Smooth muscle cell (in vitro differentiated cells): ENCODE results near the gene PRDM5. TPM values are rescaled to one million over a fixed set of nuclear protein-coding genes. Genes with fewer than 3 reads are reported as not detected.

Source experiments
- DNase-seq: peaks from one replicate; lab custom pipeline; 2025; ENCODE audit not compliant: unreplicated experiment; lab: John Stamatoyannopoulos, UW
- H2AFZ ChIP-seq: fragments of 200-600 bp; sonication (generic); 2 replicates; pipeline ENCODE4 v1.6.0; 2016; ENCODE audit warnings: antibody characterized with exemption, low read depth, mild to moderate bottlenecking
- H3F3A ChIP-seq: fragments of 200-600 bp; sonication (generic); 2 replicates; pipeline ENCODE4 v1.6.0; 2017; ENCODE audit warnings: antibody characterized with exemption, low read depth
- H3K27ac ChIP-seq: fragments of 200-600 bp; sonication (generic); 2 replicates; pipeline ENCODE4 v1.5.1; 2016; ENCODE audit warnings: low read depth, mild to moderate bottlenecking
- H3K27me3 ChIP-seq: fragments of 200-600 bp; sonication (generic); 2 replicates; pipeline ENCODE4 v1.6.1; 2016; ENCODE audit warnings: low read depth, mild to moderate bottlenecking
- H3K36me3 ChIP-seq: fragments of 200-600 bp; sonication (generic); 2 replicates; pipeline ENCODE4 v1.5.1; 2016; ENCODE audit warnings: low read depth
- H3K4me1 ChIP-seq: fragments of 200-600 bp; sonication (generic); 2 replicates; pipeline ENCODE4 v1.5.1; 2016; ENCODE audit warnings: low read depth
- H3K4me2 ChIP-seq: fragments of 200-600 bp; sonication (generic); 2 replicates; pipeline ENCODE4 v1.6.0; 2016; ENCODE audit warnings: mild to moderate bottlenecking
- H3K4me3 ChIP-seq: fragments of 200-600 bp; sonication (generic); 2 replicates; pipeline ENCODE4 v1.5.1; 2016; ENCODE audit warnings: mild to moderate bottlenecking
- H3K79me2 ChIP-seq: fragments of 200-600 bp; sonication (generic); 2 replicates; pipeline ENCODE4 v1.6.0; 2016; ENCODE audit warnings: low read depth, mild to moderate bottlenecking
- H3K9ac ChIP-seq: fragments of 200-600 bp; sonication (generic); 2 replicates; pipeline ENCODE4 v1.6.0; 2016; ENCODE audit warnings: low read depth
- H3K9me3 ChIP-seq: fragments of 200-600 bp; sonication (generic); replicated peaks from 2 replicates; pipeline ENCODE4 v1.5.1; 2016; ENCODE audit warnings: low read depth
- H4K20me1 ChIP-seq: fragments of 200-600 bp; sonication (generic); 2 replicates; pipeline ENCODE4 v1.6.0; 2016; ENCODE audit warnings: low read depth
- WGBS: methylation state at CpG from one replicate; pipeline ENCODE4 v1.1.7; 2016; ENCODE audit warnings: low lambda C conversion rate; 5-methylcytosine and 5-hydroxymethylcytosine counted together
- polyA plus RNA-seq: library from polyadenylated mRNA; unstranded; fragments of >200 nt; fragmentation: Nextera tagmentation; extraction: Ambion mirVana; gene quantifications from 2 replicates; pipeline ENCODE4 v1.2.1, GENCODE V29; 2016
- total RNA-seq: library from RNA; depleted of rRNA; stranded (reverse); fragments of >200 nt; gene quantifications from 2 replicates; pipeline ENCODE4 v1.2.3, GENCODE V29; 2014
- TF ChIP-seq, protein P1 (sequence below): fragments of 200-600 bp; sonication (generic); IDR thresholded peaks from 2 replicates; pipeline ENCODE4 v1.5.1; 2017; ENCODE audit warnings: borderline replicate concordance, mild to moderate bottlenecking, antibody characterized with exemption; ENCODE audit not compliant: insufficient read depth, poor library complexity, severe bottlenecking

The PRDM5 gene
- total and polyA plus RNA-seq, 2 experiments from 2014 or later: 3.3 to 8.6 TPM

GRCh38 chr4:120855307-120856001 is 67.1 kb downstream of the PRDM5 start:
- Histone ChIP-seq H4K20me1 (no peaks in the 10 kb centered on the region), H3F3A (no peaks in the 10 kb centered on the region), H2AFZ (no peak overlapping the region), H3K4me2 (no peak overlapping the region), H3K79me2 (no peaks in the 10 kb centered on the region), H3K9me3 (no peaks in the 10 kb centered on the region), H3K4me1 (no peaks in the 10 kb centered on the region), H3K27me3 (no peaks in the 10 kb centered on the region), H3K9ac (no peak overlapping the region), H3K4me3 (no peak overlapping the region), H3K27ac (no peak overlapping the region), H3K36me3 (no peaks in the 10 kb centered on the region)
- no peak for DNase-seq
- 89% methylated on average over 2 of the region's 2 CpGs for WGBS
- TF ChIP-seq, protein P1, sequence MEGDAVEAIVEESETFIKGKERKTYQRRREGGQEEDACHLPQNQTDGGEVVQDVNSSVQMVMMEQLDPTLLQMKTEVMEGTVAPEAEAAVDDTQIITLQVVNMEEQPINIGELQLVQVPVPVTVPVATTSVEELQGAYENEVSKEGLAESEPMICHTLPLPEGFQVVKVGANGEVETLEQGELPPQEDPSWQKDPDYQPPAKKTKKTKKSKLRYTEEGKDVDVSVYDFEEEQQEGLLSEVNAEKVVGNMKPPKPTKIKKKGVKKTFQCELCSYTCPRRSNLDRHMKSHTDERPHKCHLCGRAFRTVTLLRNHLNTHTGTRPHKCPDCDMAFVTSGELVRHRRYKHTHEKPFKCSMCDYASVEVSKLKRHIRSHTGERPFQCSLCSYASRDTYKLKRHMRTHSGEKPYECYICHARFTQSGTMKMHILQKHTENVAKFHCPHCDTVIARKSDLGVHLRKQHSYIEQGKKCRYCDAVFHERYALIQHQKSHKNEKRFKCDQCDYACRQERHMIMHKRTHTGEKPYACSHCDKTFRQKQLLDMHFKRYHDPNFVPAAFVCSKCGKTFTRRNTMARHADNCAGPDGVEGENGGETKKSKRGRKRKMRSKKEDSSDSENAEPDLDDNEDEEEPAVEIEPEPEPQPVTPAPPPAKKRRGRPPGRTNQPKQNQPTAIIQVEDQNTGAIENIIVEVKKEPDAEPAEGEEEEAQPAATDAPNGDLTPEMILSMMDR: no peak

- WGBS: 89% methylated on average over 7 of the region's 7 CpGs
- TF ChIP-seq, protein P1: no peak
- H3K27me3 ChIP-seq: no peaks in the 10 kb centered on the region
- H4K20me1 ChIP-seq: no peaks in the 10 kb centered on the region
- no peak for DNase-seq
- H2AFZ ChIP-seq: no peak overlapping the region
- no peak overlapping the region for H3K27ac ChIP-seq
- no peaks in the 10 kb centered on the region for H3K4me1 ChIP-seq
- no peak overlapping the region for H3K4me3 ChIP-seq
- no peaks in the 10 kb centered on the region for H3F3A ChIP-seq
- no peak overlapping the region for H3K4me2 ChIP-seq
- H3K36me3 ChIP-seq: no peaks in the 10 kb centered on the region
- no peaks in the 10 kb centered on the region for H3K79me2 ChIP-seq
- H3K9me3 ChIP-seq: no peaks in the 10 kb centered on the region
- no peak overlapping the region for H3K9ac ChIP-seq
Measured at GRCh38 chr4:120853161-120853935, 69.2 kb downstream of the PRDM5 start.

DNA sequence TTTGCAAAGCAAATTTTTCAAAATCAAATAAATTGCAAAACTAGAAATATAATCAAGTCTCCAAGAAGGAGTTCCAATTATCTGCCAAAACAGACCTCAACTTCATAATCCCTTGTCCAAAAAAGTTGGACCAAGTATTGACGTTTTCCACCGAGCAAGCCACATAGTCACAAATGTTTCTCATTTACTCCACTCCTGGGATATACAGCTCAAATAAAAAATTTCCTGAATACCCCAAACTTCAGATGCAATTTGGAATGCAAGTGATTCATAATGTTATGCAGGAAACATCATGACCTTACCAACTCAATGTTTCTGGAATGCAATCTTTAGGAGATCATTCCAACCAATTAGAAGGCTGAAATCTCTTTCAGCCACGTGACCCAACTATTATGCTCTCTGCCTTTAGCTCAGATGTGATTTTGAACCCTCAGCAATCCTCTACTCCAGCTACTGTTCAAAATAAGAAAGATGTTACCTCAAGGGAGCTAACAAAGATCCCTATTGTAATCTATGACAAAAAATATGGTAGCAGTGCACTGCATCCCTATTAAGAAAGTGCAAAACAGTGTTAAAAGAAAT is 72.4 kb downstream of the PRDM5 start:
- Histone ChIP-seq H3K27ac (no peak overlapping the region), H3K4me3 (no peak overlapping the region), H3K9ac (no peak overlapping the region), H3K36me3 (no peaks in the 10 kb centered on the region), H3K4me1 (no peaks in the 10 kb centered on the region), H2AFZ (no peak overlapping the region), H3K9me3 (no peaks in the 10 kb centered on the region), H3K4me2 (no peak overlapping the region), H4K20me1 (no peaks in the 10 kb centered on the region), H3K27me3 (no peaks in the 10 kb centered on the region), H3K79me2 (no peaks in the 10 kb centered on the region), H3F3A (no peaks in the 10 kb centered on the region)
- TF ChIP-seq, protein P1: no peak
- DNase-seq: no peak
- WGBS: 90% methylated on average over 3 of the region's 3 CpGs
